GM19397 (cell line): ENCODE data around the gene FAT2.

Experiments
- ATAC-seq: cut with Tn5 transposase; IDR thresholded peaks from one replicate; pipeline ENCODE4 v1.9.1; 2021; ENCODE audit warnings: mild to moderate bottlenecking, moderate library complexity; ENCODE audit not compliant: unreplicated experiment

The FAT2 gene

DNA sequence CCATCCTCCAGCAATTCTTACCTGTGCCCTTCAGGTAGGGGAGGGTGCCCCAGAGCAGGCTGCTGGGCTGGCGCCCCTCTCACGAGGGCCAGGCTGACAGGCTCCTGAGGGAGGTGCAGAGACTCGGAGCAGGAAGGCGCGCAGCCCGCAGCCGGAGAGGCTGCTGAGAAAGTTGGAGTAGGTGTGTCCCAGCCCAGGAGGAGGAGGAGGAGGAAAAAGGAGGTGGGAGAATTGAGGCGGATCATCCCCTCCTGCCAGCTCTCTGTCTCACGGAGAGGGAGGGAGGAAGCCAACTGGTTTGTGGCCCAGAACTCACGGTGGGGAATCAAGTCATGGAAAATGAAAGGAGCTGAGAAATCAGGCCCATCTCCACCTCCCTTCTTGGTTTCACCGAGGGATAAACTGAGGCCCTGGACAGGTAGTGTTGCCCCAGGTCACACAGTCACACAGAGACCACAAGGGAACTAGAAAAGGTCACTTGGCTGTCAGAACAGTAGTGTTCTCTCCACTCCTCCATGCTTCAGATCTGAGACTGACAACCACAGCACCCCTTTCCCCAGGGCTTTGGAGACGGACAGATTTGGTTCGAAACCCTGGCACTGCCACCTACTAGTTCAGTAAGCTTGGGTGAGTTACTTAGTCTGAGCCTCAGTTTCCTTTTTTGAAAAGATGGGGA lies at the start of gene FAT2:
FAT2 (minus strand) TSS at position 188 of the 676 bp plus-strand sequence. CDS start 22,400 bp downstream, outside the sequence.
- ATAC-seq = no peak

- no peak for ATAC-seq
Measured at GRCh38 chr5:151638619-151639018, 47.5 kb upstream of the FAT2 start.

GRCh38 chr5:151637676-151638075 lies 46.5 kb upstream of the FAT2 start:
- ATAC-seq = no peak

DNA sequence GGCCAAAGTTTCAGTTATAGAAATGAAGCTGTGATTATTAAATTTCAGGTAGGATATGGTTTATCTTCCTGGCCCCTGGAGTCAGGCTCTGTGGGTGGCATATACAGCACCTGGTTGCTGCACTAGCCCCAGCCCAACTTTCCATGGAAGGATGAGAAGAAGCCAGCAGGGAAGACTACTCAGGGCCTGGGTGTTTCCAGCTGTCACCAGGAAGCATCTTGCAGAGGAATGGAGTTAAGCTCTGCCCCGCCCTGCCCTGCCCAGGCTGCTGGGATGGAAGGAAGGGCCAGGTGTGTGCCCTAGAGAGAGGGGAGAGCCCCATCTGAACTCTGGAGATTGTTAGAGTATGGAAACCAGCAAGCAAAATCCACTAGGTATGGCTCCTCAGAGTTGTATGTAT lies 42.8 kb upstream of the FAT2 start:
- ATAC-seq = no peak

DNA sequence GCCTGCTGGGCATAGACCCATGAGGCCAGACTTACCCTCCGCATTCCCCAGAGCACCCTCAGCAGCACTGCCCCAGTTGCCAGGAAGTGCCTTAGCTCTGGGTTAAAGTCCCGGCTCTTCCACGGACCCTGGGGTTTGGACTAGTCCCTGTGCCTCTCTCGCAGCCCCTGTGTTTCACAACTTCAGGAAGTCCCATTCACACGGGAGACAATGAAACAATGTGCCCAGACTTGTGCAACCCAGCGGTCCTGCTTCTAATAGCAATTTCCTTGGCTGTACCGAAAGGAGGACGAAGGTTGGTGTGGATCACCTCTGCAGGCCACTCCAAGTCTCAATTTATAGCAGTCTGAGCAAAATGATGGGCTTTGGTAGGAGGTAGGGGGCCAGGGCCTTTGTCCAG lies 41.8 kb upstream of the FAT2 start:
- no peak for ATAC-seq

- no peak for ATAC-seq
Measured at GRCh38 chr5:151632524-151632923, 41.4 kb upstream of the FAT2 start.

- ATAC-seq = no peak
Measured at GRCh38 chr5:151631941-151632340, 40.8 kb upstream of the FAT2 start.

- ATAC-seq = no peak
Measured at GRCh38 chr5:151630088-151630487, 39.0 kb upstream of the FAT2 start.

GRCh38 chr5:151628112-151628823 lies 37.1 kb upstream of the FAT2 start:
- no peak for ATAC-seq

GRCh38 chr5:151627650-151628049 lies 36.5 kb upstream of the FAT2 start:
- no peak for ATAC-seq

DNA sequence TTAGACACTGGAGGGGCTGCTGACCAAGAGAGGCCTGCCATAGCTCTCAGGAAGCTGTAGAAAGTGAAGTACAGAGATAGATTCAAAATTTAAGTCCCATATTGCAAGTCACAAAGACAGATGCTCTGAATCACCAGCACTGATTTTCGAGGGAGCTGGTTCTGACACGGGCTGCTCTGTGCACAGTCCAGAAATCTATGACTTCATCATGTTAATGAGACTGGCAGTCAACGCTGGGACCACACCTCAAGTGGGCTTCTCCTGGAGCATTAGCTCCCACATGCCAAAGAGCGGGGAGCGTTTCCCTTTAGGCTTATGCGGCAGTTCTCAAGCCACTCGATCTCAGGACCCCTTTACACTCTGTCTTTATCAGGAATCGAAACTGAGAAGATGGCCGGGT lies 34.2 kb upstream of the FAT2 start:
- ATAC-seq = no peak

DNA sequence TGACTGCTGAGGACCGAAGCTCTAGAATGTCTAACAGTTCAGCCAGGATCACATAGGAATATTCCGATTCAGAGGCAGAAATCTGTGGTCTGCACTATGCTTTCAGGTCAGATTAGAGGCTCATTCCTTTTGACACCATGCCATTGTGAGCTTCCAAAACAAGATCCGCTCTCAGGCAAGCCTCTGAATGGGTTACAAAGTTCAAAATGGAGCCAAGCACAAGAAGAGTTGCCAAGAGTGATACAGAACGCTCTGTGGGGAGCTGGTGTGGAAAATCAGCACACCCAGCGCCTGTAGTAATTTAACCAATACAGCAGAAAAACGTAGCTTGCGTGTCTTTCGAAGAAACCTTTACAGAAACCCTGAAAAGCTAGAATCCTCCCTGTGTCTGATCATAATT lies 33.3 kb upstream of the FAT2 start:
- no peak for ATAC-seq

DNA sequence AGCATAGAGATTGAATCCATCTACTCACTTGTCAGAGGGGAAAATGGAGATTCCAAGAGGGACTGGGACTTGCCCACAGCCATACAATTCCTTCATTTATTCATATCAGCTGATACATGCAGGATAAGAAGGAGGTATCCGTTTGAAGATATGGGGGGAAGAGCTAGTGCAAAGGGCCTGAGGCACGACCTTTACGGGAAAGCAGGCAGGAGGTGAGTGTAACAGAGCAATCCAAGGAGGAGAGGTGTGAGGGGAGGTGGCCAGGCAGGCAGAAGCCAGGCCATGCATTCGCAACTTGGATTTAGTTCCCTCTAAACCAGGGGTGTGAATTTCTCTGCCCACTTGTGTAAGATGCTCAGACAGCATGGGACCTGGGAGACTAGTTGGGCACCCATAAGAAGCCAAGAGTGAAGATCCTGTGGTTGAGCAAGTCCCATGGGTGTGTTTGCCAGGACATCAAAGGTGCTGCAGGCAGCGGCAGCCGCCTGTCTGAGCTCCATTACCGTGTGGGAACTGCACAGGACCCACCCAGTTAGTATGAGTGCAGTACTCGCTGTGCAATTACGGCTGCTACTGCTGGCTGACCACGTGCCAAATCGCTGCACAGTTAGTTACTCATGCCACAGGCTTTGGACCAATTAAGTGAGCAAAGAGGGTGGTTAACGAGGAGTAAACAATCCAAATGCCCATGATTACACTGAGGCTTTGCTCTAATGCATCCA lies 31.4 kb upstream of the FAT2 start:
- ATAC-seq = no peak

DNA sequence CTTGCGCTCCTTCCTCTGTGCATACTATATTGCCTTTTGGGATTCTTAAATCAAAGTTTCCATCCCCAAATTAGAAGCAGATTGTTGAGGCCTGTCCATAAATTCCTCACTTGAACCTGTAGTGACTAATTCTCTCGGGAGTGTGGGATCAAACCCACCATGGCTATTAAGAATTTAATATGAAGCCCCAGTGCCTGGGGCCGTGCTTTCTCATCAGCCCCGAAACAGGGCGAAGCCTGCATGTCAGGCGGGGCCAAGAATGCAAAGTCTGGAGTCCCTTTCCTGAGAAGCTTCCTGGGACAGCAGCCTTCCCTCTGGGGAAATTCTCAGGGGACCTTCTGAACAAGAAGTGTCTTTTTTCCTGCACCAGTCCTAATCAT lies 29.3 kb upstream of the FAT2 start:
- ATAC-seq = no peak

- no peak for ATAC-seq
Measured at GRCh38 chr5:151619812-151620460, 28.8 kb upstream of the FAT2 start.

- no peak for ATAC-seq
Measured at GRCh38 chr5:151618907-151619306, 27.8 kb upstream of the FAT2 start.

DNA sequence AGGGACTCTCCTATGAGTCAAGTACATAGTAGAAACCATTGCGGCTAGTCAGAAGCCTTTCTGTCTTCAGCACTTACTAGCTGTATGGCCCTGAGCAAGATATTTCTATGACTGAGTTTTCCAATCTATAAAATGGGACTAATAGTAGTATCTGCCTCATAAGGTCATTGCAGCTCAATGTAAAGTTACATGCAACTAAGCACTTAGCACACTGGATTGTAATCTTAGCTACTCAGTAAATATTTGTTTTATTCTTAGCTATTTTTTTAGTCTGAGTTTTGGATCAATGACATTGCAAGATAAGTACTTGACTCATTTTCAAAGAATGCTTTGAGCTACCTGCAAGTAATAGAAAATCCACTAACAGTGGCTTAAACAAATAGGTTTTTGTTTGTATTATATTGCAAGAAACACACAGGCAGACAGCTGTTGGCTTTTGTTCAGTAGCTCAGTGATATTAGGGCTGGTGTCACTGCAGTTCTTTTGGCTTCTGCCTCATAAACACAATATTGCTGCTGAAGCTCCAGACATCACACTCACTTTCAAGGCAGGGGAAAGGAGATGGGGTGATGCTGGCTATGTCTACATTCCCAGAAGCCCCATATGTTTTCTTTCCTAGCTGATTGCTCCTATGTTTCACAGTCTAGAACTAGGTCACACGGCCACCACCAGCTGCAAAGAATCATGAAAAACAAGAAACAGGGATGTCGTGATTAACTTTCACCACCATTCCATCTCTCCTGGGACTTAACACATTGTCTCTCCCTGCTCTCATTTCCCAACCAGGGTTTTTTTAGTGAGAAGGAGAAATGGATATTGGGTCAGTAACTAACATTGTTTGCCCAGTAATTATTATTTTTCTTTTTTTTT lies 26.9 kb upstream of the FAT2 start:
- ATAC-seq = no peak

DNA sequence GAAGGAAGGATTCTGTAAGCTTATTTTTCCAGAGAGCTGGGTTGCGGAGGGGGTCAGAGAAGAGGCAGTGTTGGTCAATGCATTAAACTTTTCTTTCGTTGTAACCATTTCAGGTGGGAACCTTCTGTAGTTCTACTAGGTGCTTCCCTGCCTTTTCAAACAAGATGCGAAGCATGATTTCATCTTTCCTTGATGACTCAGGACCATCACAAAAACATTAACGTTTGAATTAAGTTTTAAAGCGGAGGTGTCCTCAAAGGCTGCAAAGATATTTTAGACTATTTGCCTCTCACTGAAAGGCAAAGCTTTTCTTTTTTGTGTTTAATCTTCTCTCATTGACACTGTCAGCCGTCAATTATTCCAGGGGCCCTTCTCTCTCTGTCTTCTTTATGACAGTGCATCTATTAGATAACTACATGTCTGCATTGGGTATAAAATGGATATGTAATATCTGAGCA lies 26.3 kb upstream of the FAT2 start:
- no peak for ATAC-seq

- no peak for ATAC-seq
Measured at GRCh38 chr5:151615431-151615830, 24.3 kb upstream of the FAT2 start.

DNA sequence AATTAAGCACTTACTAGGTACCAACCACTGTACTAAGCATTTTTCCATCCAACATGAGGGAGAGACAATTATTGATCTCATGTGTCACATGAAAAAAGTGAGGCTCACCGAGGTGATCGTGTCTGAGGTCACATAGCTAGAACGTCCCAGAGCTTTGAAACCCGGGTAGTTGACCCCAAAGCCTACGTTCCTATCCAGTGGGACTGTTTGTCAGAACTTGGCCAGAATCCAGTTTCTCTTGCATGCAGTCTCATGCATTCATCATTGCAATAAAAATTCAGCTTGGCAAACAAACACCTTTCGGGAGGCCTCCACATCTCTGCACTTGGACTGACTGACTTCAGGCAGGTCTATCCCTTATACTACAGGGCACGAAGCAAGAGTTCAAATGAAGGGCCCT lies 23.4 kb upstream of the FAT2 start:
- no peak for ATAC-seq
